GM18520 (cell line): Measurements from ENCODE around the gene CAPN7.

ENCODE experiments used
- ATAC-seq: cut with Tn5 transposase; IDR thresholded peaks from one replicate; pipeline ENCODE4 v1.9.1; 2021; ENCODE audit not compliant: unreplicated experiment

Gene CAPN7

GRCh38 chr3:15272426-15273196 lies 66.6 kb downstream of the CAPN7 start:
- no peak for ATAC-seq

DNA sequence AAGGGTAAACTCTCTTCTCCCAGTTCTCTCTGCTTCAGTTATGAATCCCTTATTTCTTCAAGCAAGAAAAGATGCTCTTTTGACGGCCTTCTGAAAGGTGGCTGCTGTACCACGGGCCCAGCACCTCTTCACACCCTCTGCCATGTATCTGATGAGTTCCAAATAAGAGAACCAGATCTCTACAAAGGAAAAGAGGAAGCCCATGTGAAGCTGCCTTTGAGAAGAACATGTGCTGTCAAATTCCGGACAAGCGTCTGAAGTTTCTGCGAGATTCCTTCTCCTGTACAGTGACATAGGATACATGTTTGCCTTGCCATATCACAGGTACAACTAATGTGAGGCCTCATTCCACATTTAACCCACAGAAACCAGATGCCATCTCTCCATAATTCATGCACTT lies 67.2 kb downstream of the CAPN7 start:
- no peak for ATAC-seq

DNA sequence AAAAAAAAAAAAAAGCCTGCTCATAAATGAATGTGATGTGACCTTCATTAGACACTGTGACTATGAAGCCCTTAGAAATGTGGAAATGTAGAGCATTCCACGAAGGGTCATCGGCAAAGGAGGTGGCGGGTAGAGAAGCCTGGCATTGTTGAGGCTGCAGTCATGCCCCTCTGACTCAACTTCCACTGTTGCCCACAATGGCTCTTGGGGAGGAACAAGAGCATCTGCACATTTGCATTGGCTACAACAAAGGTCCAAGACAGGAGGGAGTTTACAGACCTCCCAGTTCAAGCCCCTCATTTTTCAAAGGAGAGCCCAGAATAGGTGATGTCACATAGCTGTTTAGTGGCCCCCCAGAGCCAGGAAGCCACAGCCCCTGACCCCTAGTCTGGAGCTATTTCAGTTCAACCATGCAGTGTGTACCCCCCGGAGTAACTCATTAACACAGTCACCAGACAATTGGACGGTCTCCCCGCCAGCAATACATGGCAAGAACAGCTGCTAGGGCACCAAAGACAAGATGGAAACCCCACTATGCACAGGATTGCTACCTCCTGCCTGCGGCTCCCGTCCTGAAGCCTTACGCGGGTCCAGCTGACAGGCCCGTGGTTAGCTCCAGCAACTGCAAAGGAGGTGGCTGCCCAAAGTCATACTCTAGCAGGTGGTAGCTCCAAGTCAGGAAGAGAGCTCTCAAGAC lies 70.1 kb downstream of the CAPN7 start:
- ATAC-seq = no peak

GRCh38 chr3:15277861-15278500 lies 71.9 kb downstream of the CAPN7 start:
- no peak for ATAC-seq

- no peak for ATAC-seq
Measured at GRCh38 chr3:15279205-15279604, 73.2 kb downstream of the CAPN7 start.

DNA sequence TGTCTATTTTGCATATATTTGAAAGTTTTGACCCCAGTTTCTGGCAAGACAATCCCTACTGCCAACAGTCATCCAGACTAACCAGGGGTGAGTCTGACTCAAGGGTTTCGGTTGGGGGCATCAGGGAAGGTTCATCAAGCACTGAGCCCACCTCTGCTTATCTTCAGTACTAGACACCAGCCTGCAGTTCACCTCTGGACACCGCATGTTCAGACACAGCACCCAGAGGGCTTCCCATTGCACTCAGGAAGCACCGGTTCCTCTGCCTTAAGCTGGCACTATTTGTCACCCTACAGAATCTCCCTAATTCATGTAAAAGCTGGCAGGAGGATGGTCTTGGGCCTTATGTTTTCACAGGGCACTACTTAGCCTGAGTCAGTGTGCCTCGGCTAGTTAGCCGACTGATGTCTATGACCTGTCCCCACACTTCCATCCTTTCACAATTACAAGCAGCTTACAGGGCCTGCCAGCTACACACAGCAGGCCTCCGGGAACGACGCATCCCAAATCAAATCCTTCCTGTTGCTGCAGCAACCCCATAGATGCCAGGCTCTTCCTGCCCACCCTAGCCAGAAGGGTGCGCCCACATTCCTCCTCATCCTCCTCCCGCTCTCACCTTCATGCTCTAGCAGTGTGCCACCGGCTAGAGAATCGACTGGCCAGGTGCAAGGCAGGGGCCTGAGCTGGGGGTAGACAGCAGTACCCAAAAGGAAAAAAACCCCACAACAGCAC lies 73.8 kb downstream of the CAPN7 start:
- ATAC-seq = no peak

GRCh38 chr3:15280853-15281532 lies 74.9 kb downstream of the CAPN7 start:
- no peak for ATAC-seq

GRCh38 chr3:15281817-15282216 lies 75.8 kb downstream of the CAPN7 start:
- no peak for ATAC-seq

DNA sequence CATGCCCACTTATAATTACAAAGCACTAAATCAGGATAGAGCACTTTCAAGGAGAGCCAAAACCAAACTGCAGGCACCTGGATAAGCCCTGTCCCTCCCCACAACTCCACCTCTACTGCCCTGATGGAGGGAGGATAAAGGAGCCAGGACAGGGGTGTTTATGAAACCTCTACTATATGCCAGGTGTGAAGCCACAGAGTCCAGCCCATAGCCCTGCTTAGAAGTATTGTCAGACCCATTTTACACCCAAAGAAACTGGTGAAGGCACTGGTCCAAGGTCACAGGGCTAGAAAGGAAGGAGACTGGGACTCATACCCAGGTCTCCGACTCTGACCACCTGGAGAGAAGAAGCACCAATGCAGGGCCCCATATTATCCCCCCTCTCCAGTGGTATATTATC lies 77.7 kb downstream of the CAPN7 start:
- no peak for ATAC-seq

GRCh38 chr3:15284121-15284889 lies 78.3 kb downstream of the CAPN7 start:
- ATAC-seq = no peak

DNA sequence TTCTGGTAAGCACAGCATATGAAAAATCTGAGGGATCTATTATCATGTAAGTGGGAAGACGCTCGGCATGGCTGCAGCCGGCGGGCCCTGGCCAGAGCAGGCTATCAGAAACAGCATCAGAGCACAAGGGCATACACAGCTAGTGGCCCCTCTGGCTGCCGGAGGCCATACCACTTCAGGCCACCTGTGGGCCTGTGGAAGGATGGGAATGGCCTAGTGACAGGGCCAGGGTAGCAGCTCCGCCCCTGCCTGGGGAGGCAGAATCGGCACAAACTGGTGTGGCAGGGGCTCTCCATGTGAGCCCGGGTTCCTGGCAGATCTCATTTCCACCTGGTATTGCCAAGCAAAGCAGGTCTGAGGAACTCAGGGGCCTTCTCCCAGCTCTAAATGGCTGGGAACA lies 80.0 kb downstream of the CAPN7 start:
- no peak for ATAC-seq

DNA sequence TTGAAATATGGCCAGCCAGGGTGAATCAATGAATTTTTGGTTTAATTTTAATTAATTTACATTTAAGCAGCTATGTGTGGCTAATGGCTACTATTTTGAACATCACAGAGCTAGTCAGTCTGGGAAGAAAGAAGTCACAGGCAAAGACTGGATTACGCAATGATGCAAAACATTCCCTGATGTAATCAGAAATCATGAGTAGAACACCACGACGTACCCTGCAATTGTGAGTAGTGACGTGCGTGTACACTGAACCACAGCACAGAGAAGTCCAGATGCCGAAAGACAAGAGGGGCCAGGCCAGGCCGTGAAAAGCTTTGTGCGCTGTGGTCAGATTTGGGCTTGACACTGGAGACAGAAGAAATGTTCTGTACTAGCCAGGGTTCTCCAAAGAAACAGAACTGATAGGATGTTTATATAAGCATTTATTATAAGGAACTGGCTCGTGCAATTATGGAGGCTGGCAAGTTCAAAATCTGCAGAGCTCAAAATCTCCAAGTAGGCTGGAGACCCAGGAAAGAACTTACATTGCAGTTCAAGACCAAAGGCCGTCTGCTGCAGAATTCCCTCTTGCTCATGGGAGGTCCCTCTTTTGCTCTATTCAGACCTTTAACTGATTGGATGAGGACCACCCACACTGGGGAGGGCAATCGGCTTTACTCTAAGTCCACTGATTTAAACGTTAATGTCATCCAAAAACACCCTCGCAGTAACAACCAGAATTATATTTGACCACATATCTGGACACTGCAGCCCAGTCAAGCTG lies 81.7 kb downstream of the CAPN7 start:
- no peak for ATAC-seq

GRCh38 chr3:15288331-15289035 lies 82.4 kb downstream of the CAPN7 start:
- no peak for ATAC-seq

DNA sequence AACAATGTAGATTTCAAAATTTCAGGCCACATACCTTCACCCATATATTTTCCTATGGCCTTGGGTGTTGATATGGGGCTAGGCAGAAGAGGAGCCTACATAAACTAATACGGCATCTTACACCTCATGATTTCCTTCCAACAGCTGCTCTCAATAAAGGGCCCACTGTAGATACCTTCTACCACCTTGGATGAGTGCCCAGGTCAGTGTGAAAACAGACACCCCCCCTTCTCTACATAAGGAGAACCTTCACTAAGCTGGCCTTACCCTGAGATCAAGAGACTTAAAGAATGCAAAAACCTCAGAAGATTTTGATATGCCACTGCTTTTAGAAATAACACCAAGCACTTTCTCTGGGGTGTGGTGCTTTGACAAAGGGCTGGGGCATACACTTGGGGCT lies 83.6 kb downstream of the CAPN7 start:
- no peak for ATAC-seq

GRCh38 chr3:15290736-15291135 lies 84.7 kb downstream of the CAPN7 start:
- ATAC-seq = no peak

DNA sequence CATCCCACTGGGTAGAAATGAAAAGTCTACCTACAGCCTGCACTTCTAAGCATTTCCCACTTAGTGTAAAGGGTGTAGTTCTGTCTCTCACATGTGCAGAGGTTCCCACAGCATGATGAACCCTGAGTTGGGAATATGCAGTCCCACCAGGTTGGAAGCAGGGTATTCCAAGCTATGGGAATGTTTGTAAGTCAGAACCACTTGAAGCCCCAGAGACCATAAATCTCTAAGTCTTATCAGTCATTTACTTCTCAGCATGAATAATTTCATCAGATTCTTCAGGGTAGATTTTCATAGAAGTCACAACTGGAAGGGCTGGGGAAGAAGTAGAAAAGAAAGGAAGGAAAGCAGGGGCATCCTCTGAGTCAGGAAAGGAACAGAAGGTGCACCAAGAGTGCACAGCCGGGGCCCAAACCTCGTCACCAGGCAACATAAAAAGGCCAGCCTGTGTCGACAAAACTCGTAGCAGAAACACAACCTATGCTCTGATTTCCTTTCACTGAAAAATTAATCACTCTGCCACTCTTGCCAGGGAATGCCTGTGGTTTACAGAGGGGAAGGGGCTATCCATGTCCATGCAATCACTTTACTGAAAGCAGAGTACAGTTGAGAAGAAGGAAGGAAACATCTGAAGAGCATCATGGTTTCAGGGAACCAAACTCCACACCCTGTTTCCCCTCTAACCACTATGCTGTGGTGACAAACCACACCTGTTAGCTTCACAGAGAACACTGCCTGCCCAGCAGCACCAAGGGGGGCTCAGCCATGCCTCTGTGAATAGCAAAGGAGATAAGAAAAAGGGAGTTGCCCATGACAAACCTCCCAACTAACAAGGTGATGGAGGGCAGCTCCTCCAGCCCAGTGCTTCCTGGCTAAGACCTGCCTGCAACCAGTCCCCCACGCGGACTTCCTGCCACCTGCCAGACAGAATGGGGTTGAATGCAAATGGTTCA lies 85.8 kb downstream of the CAPN7 start:
- ATAC-seq = peak; percentile 83

DNA sequence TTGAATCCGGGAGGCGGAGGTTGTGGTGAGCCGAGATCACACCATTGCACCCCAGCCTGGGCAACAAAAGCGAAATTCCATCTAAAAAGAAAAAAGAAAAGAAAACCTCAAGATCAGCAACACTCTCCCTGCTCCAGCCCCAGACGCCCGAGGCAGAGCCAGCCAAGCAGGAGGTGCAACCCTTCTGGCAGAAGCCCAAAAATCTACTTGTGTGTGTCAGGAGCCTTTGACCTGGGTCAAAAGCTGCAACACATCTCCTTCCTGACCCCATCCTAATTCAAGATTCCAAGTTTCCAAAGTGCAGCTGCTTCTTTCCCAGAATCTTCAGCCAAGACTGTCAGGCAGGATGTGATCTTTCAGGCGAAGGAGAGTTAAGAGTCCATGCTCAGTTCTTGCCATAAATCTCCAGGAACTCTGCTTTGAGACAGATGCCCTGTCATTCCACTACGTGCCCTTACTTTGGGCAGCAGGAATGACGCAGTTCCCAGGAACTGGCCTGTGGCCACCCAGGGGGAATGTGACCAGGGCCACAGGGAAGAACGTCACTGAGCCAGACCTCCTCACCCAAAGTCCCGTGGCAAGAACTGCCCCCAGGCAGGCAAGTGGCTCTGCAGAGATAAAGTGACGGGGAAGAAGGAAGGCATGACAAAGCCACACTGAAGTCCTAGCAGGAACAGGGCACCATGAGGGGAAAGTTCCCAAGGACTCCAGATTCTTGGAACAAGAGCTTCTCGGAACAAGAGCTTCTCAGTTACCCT lies 86.9 kb downstream of the CAPN7 start:
- ATAC-seq = no peak
